Nephron progenitor cell (in vitro differentiated cells): Measurements from ENCODE around the gene ZC3HAV1L.
A peak's percentile ranks its signal among the peaks of the same experiment; 100 is the strongest.

Source experiments
- DNase-seq: peaks from one replicate; pipeline ENCODE4 v3.0.0; 2021
- H3K27ac Mint-ChIP-seq: 2 replicates; pipeline ENCODE4 v1.8.0; 2021; ENCODE audit warnings: mild to moderate bottlenecking, moderate library complexity, mixed read lengths
- H3K27me3 Mint-ChIP-seq: 2 replicates; pipeline ENCODE4 v1.8.0; 2021; ENCODE audit warnings: mild to moderate bottlenecking, low read depth, mixed read lengths; ENCODE audit not compliant: poor library complexity
- H3K36me3 Mint-ChIP-seq: 2 replicates; pipeline ENCODE4 v1.8.0; 2021; ENCODE audit warnings: low read depth, mixed read lengths
- H3K4me1 Mint-ChIP-seq: 2 replicates; pipeline ENCODE4 v1.8.0; 2021; ENCODE audit warnings: mixed read lengths
- H3K4me3 Mint-ChIP-seq: 2 replicates; pipeline ENCODE4 v1.8.0; 2021; ENCODE audit warnings: mild to moderate bottlenecking, moderate library complexity, mixed read lengths
- H3K9me3 Mint-ChIP-seq: 2 replicates; pipeline ENCODE4 v1.8.0; 2021; ENCODE audit warnings: mild to moderate bottlenecking, moderate library complexity, mixed read lengths
- CTCF ChIP-seq: fragments of 200-600 bp; sonication (generic); IDR thresholded peaks from 2 replicates; pipeline ENCODE4 v1.5.0; 2021; ENCODE audit warnings: antibody characterized with exemption

ZC3HAV1L gene

GRCh38 chr7:139004321-139005090, 31.3 kb downstream of the ZC3HAV1L start:
- H3K36me3 Mint-ChIP-seq, result no peaks in the 10 kb centered on the region
- DNase-seq, result no peak

GRCh38 chr7:138999414-138999813, 36.4 kb downstream of the ZC3HAV1L start:
- no peaks in the 10 kb centered on the region for H3K36me3 Mint-ChIP-seq
- H3K9me3 Mint-ChIP-seq, result peaks cover 19% of the 10 kb centered on the region
- no peaks in the 10 kb centered on the region for H3K4me1 Mint-ChIP-seq
- no peak overlapping the region for H3K4me3 Mint-ChIP-seq
- H3K27me3 Mint-ChIP-seq, result peaks cover 3% of the 10 kb centered on the region
- no peak for TF ChIP-seq CTCF
- no peak overlapping the region for H3K27ac Mint-ChIP-seq
- DNase-seq, result no peak

More at GRCh38 chr7:139004321-139005090, 31.3 kb downstream of the ZC3HAV1L start:
- peaks cover 6% of the 10 kb centered on the region for H3K27me3 Mint-ChIP-seq
- no peak for TF ChIP-seq CTCF
- peaks cover 45% of the 10 kb centered on the region for H3K9me3 Mint-ChIP-seq
- no peak overlapping the region for H3K27ac Mint-ChIP-seq
- no peaks in the 10 kb centered on the region for H3K4me1 Mint-ChIP-seq
- H3K4me3 Mint-ChIP-seq, result no peak overlapping the region

GRCh38 chr7:138992052-138992531, 43.8 kb downstream of the ZC3HAV1L start:
- Mint-ChIP-seq H3K27ac (no peak overlapping the region), H3K4me1 (no peaks in the 10 kb centered on the region), H3K9me3 (peaks cover 24% of the 10 kb centered on the region), H3K4me3 (no peak overlapping the region), H3K27me3 (peaks cover 5% of the 10 kb centered on the region), H3K36me3 (no peaks in the 10 kb centered on the region)
- no peak for TF ChIP-seq CTCF
- DNase-seq, result no peak

- H3K9me3 Mint-ChIP-seq, result peaks cover 29% of the 10 kb centered on the region
- peaks cover under 1% of the 10 kb centered on the region for H3K4me1 Mint-ChIP-seq
- H3K4me3 Mint-ChIP-seq, result no peak overlapping the region
- DNase-seq, result no peak
- H3K36me3 Mint-ChIP-seq, result no peaks in the 10 kb centered on the region
- H3K27me3 Mint-ChIP-seq, result peaks cover 13% of the 10 kb centered on the region
- no peak overlapping the region for H3K27ac Mint-ChIP-seq
- TF ChIP-seq CTCF, result no peak
Measured at GRCh38 chr7:138987686-138988085, 48.2 kb downstream of the ZC3HAV1L start.

GRCh38 chr7:138982204-138982623, 53.6 kb downstream of the ZC3HAV1L start:
- Mint-ChIP-seq H3K9me3 (peaks cover 5% of the 10 kb centered on the region), H3K27me3 (peaks cover 21% of the 10 kb centered on the region), H3K4me3 (peak overlapping the region; percentile 82), H3K4me1 (peaks cover 41% of the 10 kb centered on the region), H3K27ac (peak overlapping the region; percentile 76), H3K36me3 (no peaks in the 10 kb centered on the region)
- DNase-seq, result no peak
- no peak for TF ChIP-seq CTCF
